Right ventricle myocardium superior (tissue), 1 donor: ENCODE data around the gene APLF. TPM values are rescaled to one million over a fixed set of nuclear protein-coding genes. Genes with fewer than 3 reads are reported as not detected.
"Not testable (repeated sequence)": the region's sequence is repeated elsewhere in the genome, so short reads cannot be mapped to it uniquely, and the experiment has no call there.

Experiments
- ATAC-seq: fragments of 200-7000 bp; cut with Tn5 transposase; one replicate; pipeline ENCODE4 v1.9.1; 2020; ENCODE audit warnings: mild to moderate bottlenecking; ENCODE audit not compliant: poor library complexity
- DNase-seq: peaks from one replicate; pipeline ENCODE4 v3.0.0-alpha.2; 2020
- intact Hi-C: fragments of 100-400 bp; cut with DNase I; formaldehyde crosslinking; loops from one replicate; pipeline ENCODE4 v1.11.2; 2022
- total RNA-seq: library from RNA; stranded (reverse); fragmentation: NEBNext Ultra II Directional; extraction: Animal tissue kit (Norgen Biotek cat#: 25700); gene quantifications from one replicate; pipeline ENCODE4 v1.2.1, GENCODE V29; 2021
- donor health status: DM: no; HTN: yes; CAD: no; lungs with severe emphysema.

The APLF gene
- total RNA-seq, 1 donor from 2014 or later = 4.0 TPM

DNA sequence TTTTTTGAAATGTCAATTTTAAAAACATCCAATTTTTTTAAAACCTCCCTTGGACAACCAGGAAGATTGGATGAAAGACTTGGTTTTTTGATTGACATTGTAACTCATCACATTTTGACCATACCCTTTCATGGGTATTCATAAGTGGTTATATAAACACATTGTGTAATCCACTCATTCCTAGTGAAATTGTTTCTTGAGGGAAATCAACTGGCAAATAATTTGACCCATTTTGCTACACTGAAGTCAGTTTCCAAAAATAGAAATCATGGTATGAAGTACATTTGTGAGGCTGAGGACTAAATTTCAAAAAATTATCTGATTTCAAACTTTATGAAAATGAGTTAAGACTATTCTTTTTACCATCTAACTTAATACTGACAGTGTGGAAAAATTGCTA is 31.8 kb upstream of the APLF start:
- ATAC-seq = peak; percentile 30
- DNase-seq = no peak
- intact Hi-C loops = no loop called here

DNA sequence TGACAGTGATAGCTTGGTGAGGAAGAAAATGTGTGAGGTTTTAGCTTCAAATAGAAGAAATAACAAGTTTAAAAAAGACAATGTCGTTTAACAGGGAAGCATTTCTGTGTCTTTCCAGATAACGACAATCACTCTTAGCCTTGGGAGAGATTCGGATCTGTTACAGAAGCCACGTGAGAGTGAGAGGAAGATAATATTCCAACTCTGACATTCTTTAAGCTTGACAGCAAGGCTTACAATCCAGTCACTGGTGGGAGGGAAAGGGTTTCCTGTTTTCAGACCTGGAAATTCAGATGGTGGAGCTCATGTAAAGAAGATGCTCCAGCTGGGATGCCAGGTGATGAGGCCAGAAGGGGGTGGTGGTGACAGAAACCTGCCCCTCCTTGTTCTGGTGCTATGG is 31.1 kb upstream of the APLF start:
- intact Hi-C loops = no loop called here
- ATAC-seq (no peak), DNase-seq (no peak)

DNA sequence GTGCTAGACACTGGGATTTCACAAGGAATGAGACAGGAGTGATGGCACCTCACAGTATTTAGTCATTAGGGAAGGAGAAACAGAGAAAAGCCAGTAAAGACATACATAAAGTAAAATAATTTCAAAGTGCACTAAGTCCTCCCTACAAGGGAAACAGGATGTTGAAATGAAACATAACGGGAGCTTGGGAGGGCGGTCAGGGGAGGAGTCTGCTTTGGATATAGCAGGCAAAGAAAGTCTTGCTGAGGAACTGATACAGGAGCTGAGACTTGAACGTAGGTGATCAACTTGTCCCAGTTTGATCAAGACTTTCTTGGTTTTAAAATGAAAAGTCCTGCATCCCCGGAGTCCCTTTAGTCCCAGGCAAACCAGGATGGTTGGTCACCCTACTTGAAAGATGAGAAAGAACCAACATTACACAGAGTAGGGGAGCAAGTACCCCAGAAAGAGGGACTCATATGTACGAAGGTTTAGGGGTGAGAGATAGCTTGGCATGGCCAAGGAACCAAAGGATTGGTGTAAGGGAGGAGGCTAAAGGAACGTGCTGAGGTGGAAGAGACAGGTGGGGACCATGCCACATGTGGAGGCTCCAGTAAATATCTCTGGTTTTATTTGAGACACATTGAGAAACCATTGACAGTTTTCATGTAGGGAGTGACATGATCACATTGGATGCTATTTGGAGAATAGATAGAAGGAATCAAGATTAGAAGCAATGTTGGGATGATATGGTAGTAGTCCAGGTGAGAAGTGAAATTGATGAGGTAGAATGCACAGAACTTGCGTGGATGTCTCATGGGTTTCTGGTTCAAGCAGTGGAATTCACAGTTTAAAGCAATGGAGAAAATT is 28.7 kb upstream of the APLF start:
- intact Hi-C loops = no loop called here
- DNase-seq (peak; percentile 36), ATAC-seq (no peak)

DNA sequence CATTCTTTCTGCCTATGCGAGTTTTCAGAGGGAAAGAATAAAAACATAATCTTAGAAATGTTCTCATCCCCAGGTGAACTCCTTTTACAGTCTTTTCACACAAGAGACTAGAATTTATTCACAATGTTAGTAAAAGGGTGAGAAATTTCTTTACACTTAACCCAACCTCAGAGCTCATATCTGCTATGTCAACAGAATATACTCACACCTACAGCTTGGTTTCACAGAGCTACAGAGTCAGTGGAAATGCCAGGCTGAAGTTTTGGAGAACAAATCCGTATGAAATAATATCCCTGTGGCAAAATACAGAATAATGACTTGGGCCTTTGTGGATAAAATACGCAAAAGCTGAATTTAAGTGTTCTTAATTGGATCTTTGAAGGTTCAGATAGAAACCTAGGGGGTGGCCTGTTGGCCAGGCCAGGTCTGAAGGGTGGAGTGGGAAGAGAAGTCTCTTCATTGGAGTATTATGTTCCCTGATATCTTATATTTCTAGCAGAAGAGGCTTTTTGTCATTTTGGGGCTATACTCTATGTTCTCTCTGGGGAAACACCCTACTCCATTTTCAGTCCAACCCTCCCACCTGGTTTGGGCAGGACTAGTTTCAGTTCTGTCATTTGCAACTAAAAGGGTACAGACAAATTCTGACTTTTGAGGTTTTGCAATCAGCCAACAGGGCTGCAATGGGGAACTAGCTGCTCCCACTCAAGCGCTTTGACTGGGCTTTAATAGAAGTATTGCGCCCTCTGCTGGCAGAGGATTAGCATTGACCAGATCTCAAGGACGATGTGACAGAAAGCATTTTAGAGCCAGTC is 26.0 kb upstream of the APLF start:
- intact Hi-C loops = loop anchor here (5.0 kb wide), 3 partner anchors 79 to 319 kb away; no protein-coding TSS in a partner anchor
- peak; percentile 80 for DNase-seq

DNA sequence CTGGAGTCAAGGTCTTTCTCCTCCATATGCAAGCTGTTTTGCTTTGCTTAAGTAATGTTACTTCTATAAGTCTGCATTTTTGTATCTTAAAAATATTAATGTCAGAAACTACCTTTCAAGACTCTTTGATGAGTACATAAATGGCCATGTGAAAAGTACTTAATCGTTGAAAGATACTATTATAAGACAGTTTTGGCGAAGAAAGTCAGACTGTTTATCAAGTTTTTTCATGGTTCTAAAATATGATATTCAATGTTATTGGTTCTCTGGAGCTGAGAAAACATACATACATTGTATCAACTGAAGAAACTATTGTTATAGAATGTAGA is 25.4 kb upstream of the APLF start:
- DNase-seq (no peak), ATAC-seq (no peak)
- intact Hi-C loops = loop anchor here (5.0 kb wide), 3 partner anchors 80 to 320 kb away; no protein-coding TSS in a partner anchor

More for the DNA sequence above, 26.0 kb upstream of the APLF start:
- ATAC-seq = peak; percentile 94

DNA sequence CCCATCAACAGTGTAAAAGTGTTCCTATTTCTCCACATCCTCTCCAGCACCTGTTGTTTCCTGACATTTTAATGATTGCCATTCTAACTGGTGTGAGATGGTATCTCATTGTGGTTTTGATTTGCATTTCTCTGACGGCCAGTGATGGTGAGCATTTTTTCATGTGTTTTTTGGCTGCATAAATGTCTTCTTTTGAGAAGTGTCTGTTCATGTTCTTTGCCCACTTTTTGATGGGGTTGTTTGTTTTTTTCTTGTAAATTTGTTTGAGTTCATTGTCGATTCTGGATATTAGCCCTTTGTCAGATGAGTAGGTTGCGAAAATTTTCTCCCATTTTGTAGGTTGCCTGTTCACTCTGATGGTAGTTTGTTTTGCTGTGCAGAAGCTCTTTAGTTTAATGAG is 21.0 kb upstream of the APLF start:
- DNase-seq, intact Hi-C loops, ATAC-seq: not testable (repeated sequence)

DNA sequence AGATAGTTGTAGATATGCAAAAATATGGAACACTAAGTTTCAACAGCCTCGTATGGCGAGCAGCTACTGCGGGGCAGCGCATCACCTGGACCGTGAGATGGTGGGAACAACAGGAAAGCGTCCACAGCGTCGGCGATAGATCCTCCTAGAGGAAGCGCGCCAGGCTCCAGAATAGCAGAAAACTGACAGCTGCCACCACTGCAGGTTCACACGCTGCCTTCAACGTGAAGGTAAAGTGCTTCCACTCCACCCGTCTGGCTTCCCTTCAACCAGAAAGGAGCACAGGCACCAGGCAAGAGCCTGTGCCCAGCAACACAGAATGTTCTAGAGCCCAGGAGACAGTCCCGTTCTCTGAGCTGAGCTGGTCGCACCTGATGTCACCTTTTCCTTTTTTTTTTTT is 20.3 kb upstream of the APLF start:
- intact Hi-C loops = no loop called here
- ATAC-seq (no peak), DNase-seq (no peak)

DNA sequence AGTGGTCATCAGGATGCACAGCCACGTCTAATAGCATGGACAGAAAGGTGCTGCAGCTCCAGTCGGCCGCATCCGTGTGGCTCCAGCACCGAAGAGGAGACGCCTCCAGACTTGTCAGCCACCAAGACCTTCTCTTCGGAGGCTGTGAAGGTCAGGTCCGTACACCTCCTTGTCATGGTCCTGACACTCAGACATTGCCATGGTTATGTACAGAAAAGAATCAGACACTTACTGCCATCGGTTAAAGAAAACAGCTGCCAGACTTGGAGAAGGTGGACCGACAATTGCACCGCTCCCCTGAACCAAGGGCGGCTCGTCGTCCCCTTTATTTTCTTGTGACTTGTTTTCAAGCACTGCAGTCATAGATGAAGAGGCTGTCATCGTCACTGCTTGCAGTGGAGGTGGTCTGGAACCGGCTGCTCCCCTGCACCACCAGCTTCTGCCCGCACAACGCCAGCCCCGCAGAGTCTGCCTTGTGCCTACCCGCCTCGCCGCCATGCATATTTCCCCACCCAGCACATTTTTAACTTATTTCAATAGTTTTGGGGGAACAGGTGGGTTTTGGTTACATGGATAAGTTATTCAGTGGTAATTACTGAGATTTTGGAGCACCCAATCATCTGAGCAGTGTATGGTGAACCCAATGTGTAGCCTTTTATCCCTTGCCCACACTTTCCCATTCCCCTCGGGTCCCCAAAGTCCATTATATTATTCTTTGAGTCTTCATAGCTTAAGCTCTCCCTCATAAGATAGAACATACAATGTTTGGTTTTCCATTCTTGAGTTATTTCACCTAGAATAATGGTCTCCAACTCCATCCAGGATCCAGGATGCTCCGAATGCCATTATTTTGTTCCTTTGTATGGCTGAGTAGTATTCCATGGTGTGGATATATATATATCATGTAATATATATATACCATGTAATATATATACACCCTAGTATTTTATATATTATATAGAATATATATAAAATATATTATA is 18.4 kb upstream of the APLF start:
- ATAC-seq = peak; percentile 57
- intact Hi-C loops = no loop called here
- no peak for DNase-seq

DNA sequence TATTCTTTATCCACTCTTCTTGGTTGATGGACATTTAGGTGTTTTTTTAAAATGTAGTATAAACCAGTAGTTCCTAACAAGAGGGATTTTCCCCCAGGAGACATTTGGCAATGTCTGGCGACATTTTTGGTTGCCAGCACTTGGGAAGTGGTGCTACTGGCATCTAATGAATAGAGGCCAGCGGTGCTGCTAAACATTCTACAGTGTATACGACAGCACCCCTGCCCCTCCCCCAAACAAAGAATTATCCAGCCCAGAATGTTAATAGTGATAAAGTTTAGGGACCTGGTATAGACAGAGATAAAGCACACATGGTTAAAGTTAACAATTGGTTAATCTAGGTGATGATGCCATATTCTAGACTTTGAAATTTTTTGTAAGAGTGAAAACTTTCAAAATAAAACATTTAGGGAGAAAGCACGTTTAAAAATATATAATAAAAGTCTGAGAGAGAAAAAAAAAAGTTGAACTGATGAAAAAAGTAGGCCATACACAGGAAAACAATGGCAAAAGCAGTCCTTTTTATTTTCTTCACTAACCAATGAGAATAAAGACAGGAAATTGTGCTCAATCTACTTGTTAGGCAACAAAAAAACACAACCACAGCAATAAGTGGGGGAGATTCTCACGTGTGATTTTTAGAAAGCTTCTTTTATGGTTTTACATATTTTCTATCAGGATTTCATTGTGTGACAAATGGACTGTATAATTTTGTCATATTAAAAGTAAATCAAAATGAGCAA is 15.1 kb upstream of the APLF start:
- peak; percentile 8 for ATAC-seq

DNA sequence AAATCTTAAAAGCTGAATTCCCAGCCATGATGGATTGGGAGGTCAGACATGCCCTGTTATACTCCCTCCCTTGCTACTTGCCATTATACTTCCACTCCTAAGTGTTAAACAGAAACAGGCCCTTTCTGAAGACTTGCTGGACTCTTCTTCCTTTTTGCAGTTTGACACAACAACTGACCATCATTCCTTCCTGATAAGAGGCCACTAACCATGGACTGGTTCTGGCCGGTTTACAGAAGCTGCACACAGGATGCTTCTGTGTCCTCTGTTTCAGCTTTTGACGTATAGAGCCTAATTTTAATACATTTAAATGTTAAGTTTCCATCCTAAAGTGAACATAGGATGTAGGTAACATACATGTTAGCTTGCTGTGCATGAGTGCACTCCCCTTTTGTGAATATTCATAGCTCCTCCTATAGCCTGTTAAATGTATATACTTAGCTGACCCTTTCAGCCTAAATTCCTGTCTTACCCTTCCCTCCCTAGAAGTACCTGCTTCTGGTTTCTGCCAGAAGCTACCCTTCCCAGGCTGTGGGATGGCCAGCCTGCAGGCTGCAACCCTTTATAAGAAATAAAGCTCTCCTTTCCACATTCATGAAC is 13.5 kb upstream of the APLF start:
- intact Hi-C loops = no loop called here
- ATAC-seq (no peak), DNase-seq (no peak)

More for the DNA sequence above, 15.1 kb upstream of the APLF start:
- intact Hi-C loops = no loop called here
- DNase-seq = no peak

DNA sequence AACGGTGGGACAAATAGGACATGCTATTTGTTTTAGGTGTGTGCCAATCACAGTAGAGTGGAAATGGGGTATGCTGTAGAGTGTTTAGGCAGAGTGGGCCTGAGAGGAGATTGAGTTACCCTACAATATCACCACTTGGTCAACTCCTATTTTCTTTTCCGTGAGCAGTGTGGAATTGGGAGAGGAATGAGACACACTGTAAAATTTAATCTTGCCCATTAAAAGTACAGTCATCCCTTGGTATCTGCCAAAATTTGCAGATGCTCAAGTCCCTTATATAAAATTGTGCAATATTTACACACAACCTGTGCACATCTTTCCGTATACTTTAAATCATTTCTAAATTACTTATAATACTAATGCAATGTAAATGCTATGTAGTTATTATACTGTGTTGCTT is 12.7 kb upstream of the APLF start:
- ATAC-seq = no peak
- DNase-seq = no peak
- intact Hi-C loops = no loop called here

DNA sequence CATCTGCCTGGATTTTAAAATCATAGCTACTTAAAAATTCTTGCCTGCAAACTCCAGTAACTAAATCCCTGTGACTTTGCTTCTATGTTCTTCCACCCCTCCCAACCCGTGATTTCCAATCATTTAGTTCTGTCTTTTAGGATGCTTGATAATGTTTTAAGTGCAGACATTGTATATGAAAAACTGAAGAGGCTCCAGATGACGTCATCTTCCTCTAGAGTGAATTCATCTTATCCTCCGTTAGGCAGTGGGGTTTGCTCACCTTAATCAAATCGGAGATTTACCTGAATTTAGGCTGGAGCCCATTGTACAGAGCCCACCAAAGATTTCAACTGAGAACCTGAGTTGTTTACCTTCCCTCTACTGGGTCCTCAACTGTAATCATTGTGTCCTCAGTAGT is 11.2 kb upstream of the APLF start:
- intact Hi-C loops = no loop called here
- no peak for ATAC-seq

DNA sequence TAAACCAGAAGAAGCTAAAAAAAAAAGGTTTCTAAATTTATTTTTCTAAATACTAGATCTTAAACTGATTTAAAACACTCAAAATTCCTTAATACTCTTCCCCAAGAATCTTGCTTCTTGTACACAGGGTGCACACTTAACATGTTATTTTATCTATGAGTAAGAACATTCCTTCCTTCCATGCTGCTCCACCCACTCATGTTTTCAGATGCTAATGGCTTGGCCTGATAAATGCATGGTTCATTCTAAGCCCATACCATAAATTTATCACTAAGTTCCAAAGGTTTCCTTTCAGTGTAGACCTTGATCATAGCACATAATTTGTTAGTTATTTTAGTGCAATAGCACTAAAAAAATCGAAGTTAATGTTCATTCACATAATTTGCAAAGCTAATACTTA is 8.4 kb upstream of the APLF start:
- no peak for ATAC-seq
- DNase-seq = no peak
- intact Hi-C loops = no loop called here

More for the DNA sequence above, 11.2 kb upstream of the APLF start:
- DNase-seq = no peak

DNA sequence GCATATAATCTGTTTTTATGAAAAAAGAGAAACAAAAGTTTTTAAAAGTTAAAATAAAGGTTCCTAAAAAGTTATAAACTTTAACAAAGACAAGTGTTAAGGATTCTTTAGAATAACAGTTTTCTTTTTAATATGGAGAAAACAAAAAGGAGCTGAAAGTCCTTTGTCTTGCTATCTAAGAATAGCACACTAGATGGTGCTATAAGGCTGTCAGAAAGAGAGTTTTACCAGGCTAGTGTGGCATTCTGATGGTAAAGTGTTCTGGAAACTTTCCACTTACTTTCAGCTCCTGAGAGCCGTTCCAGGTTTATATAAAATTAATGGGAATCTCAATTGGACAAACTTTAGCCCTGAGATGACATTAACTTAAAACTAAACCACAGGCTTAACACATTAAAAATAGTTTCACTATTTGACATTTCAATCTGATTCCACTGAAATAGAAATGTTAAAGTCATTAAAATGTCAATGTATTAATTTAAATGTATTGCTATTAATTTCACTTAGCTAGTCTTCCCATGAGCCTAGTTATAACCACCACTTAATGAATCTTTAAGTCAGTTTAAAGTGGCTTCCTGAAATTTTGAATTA is 4.0 kb upstream of the APLF start:
- ATAC-seq = no peak
- intact Hi-C loops = loop anchor here (10.0 kb wide), 1 partner anchor 461 kb away; no protein-coding TSS in a partner anchor

DNA sequence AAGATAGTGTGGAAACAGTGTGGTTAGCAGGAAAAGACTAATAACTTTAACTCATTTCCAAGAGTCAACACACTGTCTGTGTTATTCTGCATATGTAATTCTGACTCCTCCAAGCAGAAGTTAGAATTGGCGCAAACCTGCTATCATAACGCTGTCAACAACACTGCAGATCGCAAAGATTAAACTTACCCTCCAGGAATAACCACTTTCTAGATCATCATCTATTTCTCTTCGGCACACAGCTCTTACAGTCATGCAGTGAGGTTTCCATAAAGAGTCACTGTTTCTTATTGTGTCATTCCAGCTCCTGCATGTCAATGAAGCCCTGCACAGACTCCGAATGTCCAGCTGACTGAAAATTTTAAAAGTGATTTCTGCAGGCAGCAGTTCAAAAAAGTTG is 2.7 kb upstream of the APLF start:
- no peak for ATAC-seq
- intact Hi-C loops = loop anchor here (10.0 kb wide), 1 partner anchor 460 kb away; no protein-coding TSS in a partner anchor
- no peak for DNase-seq

More for the DNA sequence above, 4.0 kb upstream of the APLF start:
- DNase-seq = no peak

DNA sequence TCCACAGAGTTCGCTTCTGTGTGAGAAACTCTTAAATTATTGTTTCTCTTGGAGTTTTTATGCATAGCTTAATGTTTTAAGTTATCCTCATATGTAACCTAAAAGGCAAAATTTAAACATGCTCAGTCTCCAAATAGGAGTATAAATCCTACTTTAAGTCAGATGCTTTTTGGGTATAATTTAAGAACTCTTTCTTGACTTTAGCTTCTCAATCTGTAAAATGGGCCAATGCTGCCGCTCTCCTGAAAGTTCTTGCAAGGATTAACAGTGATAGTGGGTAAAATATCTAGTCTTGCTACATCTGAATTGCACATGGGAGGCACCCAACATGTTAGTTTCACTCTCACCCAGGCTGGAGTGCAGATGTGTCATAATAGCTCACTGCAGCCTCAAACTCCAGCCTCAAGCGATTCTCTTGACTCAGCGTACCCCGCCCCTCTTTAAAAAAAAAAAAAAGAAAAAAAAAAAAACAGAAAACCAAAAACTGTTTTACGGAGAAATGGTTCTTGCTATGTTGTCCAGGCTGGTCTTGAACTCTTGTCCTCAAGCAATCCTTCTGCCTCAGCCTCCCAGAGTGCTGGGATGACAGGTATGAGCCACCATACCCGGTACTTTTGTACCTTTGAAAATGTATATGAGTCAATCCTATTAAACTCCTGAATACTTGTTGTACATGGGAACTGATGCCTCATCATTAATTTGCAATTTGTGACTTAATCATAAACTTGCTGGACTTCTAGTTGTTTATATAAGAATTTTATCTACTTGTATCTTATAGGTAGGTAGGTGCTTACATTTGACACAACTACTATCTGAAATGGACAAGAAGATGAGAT is 2.1 kb upstream of the APLF start:
- DNase-seq (no peak), ATAC-seq (no peak)
- intact Hi-C loops = loop anchor here (10.0 kb wide), 1 partner anchor 460 kb away; no protein-coding TSS in a partner anchor
